Measurements from ENCODE around the gene GFOD2.

The GFOD2 gene

GRCh38 chr16:67763066-67763465, 44.0 kb upstream of the GFOD2 start:
- ATAC-seq: no peak
- TF ChIP-seq, protein P1, sequence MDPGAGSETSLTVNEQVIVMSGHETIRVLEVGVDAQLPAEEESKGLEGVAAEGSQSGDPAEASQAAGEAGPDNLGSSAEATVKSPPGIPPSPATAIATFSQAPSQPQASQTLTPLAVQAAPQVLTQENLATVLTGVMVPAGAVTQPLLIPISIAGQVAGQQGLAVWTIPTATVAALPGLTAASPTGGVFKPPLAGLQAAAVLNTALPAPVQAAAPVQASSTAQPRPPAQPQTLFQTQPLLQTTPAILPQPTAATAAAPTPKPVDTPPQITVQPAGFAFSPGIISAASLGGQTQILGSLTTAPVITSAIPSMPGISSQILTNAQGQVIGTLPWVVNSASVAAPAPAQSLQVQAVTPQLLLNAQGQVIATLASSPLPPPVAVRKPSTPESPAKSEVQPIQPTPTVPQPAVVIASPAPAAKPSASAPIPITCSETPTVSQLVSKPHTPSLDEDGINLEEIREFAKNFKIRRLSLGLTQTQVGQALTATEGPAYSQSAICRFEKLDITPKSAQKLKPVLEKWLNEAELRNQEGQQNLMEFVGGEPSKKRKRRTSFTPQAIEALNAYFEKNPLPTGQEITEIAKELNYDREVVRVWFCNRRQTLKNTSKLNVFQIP (CRISPR knock-in tag; IDR thresholded peaks at IDR 0.05; ENCODE audit: borderline replicate concordance, low read depth): no peak
- no peak for TF ChIP-seq OSR1 (CRISPR knock-in tag; IDR thresholded peaks at IDR 0.05)
- TF ChIP-seq ZNF565 (CRISPR knock-in tag; conservative IDR thresholded peaks at IDR 0.05; ENCODE audit: low read depth): no peak
- TF ChIP-seq ESRRG (CRISPR knock-in tag; IDR thresholded peaks at IDR 0.05): no peak
- TF ChIP-seq GLIS3 (CRISPR knock-in tag; IDR thresholded peaks at IDR 0.05): no peak
- no peak for TF ChIP-seq TOX (CRISPR knock-in tag; IDR thresholded peaks at IDR 0.05; ENCODE audit: borderline replicate concordance)
- TF ChIP-seq TCF4 (CRISPR knock-in tag; IDR thresholded peaks at IDR 0.05; ENCODE audit: borderline replicate concordance): no peak
- no peak for TF ChIP-seq BACH2 (CRISPR knock-in tag; IDR thresholded peaks at IDR 0.05; ENCODE audit: borderline replicate concordance)
- TF ChIP-seq RARB (CRISPR knock-in tag; IDR thresholded peaks at IDR 0.05): no peak
- no peak for TF ChIP-seq ZNF70 (CRISPR knock-in tag; IDR thresholded peaks at IDR 0.05)
- TF ChIP-seq ZC3H10 (CRISPR knock-in tag; IDR thresholded peaks at IDR 0.05): no peak
- TF ChIP-seq CREB5 (CRISPR knock-in tag; IDR thresholded peaks at IDR 0.05; ENCODE audit: low read depth): no peak
- no peak for TF ChIP-seq CSDC2 (CRISPR knock-in tag; IDR thresholded peaks at IDR 0.05)

DNA sequence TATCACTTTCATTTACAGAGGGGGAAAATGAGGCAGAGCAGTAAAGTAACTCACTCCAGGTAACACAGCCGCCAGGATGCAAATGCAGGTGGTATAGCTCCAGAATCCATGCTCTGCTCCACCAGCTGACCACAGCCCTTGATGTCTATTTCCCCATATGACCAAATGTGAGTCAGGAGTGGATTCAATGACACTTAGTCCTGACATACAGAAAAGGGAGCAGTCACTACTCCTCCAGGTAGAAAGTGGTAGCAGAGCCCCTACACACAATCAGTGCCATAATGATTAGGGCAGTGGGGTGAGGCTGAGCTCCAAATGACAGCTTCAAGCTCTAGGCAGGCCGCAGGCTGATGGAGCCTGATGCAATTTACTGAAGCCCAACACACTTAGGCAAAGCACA, 43.3 kb upstream of the GFOD2 start:
- no peak for TF ChIP-seq CREB5 (CRISPR knock-in tag; IDR thresholded peaks at IDR 0.05; ENCODE audit: low read depth)
- TF ChIP-seq ZC3H10 (CRISPR knock-in tag; IDR thresholded peaks at IDR 0.05): no peak
- TF ChIP-seq RARB (CRISPR knock-in tag; IDR thresholded peaks at IDR 0.05): no peak
- TF ChIP-seq ZFP30 (CRISPR knock-in tag; IDR thresholded peaks at IDR 0.05): no peak
- TF ChIP-seq CSRNP3 (CRISPR knock-in tag; IDR thresholded peaks at IDR 0.05): no peak
- no peak for ATAC-seq

DNA sequence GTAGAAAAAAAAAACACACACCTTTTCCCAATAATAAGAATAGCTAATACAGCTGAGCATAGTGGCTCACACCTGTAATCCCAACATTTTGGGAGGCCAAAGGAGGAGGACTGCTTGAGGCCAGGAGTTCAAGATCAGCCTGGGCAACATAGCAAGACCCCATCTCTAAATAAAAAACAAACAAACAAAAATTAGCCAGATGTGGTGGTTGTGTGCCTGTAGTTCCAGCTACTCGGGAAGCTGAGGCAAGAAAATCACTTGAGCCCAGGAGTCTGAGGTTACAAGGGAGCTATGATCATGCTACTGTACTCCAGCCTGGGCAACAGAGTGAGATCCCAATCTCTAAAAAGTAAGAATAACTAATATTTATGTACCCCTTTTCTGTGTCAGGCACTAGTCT, 42.8 kb upstream of the GFOD2 start:
- ATAC-seq: no peak
- no peak for TF ChIP-seq GLIS3 (CRISPR knock-in tag; IDR thresholded peaks at IDR 0.05)
- TF ChIP-seq, protein P2, sequence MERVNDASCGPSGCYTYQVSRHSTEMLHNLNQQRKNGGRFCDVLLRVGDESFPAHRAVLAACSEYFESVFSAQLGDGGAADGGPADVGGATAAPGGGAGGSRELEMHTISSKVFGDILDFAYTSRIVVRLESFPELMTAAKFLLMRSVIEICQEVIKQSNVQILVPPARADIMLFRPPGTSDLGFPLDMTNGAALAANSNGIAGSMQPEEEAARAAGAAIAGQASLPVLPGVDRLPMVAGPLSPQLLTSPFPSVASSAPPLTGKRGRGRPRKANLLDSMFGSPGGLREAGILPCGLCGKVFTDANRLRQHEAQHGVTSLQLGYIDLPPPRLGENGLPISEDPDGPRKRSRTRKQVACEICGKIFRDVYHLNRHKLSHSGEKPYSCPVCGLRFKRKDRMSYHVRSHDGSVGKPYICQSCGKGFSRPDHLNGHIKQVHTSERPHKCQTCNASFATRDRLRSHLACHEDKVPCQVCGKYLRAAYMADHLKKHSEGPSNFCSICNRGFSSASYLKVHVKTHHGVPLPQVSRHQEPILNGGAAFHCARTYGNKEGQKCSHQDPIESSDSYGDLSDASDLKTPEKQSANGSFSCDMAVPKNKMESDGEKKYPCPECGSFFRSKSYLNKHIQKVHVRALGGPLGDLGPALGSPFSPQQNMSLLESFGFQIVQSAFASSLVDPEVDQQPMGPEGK (CRISPR knock-in tag; IDR thresholded peaks at IDR 0.05; ENCODE audit: borderline replicate concordance): no peak
- no peak for TF ChIP-seq BACH2 (CRISPR knock-in tag; IDR thresholded peaks at IDR 0.05; ENCODE audit: borderline replicate concordance)
- TF ChIP-seq TOX (CRISPR knock-in tag; IDR thresholded peaks at IDR 0.05; ENCODE audit: borderline replicate concordance): no peak
- TF ChIP-seq ZFP30 (CRISPR knock-in tag; IDR thresholded peaks at IDR 0.05): no peak
- no peak for TF ChIP-seq ZNF8 (CRISPR knock-in tag; IDR thresholded peaks at IDR 0.05)
- TF ChIP-seq CSRNP3 (CRISPR knock-in tag; IDR thresholded peaks at IDR 0.05): no peak
- TF ChIP-seq ZNF565 (CRISPR knock-in tag; conservative IDR thresholded peaks at IDR 0.05; ENCODE audit: low read depth): no peak
- TF ChIP-seq ZC3H10 (CRISPR knock-in tag; IDR thresholded peaks at IDR 0.05): no peak
- no peak for TF ChIP-seq CREB5 (CRISPR knock-in tag; IDR thresholded peaks at IDR 0.05; ENCODE audit: low read depth)
- TF ChIP-seq CSDC2 (CRISPR knock-in tag; IDR thresholded peaks at IDR 0.05): no peak
- TF ChIP-seq TSHZ2 (CRISPR knock-in tag; IDR thresholded peaks at IDR 0.05): no peak

Measured in SK-N-SH treated with all-trans-retinoic acid at 6 μM for 48 hours (cell line).